Measurements from ENCODE around the gene LRRC27. TPM values are rescaled to one million over a fixed set of nuclear protein-coding genes. Genes with fewer than 3 reads are reported as not detected.

The LRRC27 gene
- total and polyA plus RNA-seq, 7 donors: 1.4 to 15.5 (median 6.2) TPM

DNA sequence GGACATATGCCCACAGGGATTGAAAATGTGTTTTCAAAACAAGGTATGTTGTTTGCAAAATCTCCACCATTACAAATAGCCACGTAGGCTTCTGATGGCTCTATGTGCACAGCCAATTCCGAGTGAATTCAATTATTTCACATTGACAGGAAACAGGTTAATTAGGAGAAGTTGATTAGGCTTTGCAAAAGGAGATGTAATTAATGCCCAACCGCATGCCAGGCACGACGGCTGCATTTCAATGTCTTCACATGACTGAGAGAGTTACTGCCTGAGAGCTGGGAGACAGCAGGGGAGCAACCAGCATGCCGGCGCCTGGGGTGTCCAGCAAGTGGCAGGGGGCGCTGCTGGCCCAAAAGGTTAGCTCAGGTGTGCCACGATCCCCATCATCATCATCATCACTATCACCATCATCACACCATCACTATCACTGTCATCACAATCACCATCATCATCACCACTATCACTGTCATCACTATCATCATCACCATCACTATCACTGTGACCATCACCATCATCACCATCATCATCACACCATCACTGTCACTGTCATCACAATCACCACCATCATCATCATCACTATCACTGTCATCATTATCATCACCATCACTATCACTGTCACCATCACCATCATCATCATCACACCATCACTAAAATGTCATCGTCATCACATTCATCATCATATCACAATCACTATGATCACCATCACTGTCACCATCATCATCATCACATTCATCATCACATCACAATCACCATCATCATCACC is 95.2 kb downstream of the LRRC27 start:
- no peak for TF ChIP-seq EP300 (IDR thresholded peaks at IDR 0.05)
- no peak for TF ChIP-seq POLR2AphosphoS5 (IDR thresholded peaks at IDR 0.05)
- no peak for TF ChIP-seq POLR2A (IDR thresholded peaks at IDR 0.05)
- WGBS, 2 donors: 84 to 91% methylated on average over 10 of the region's 10 CpGs
- Histone ChIP-seq H3K9me3 (no peaks in the 10 kb centered on the region), H3K4me3 (no peak overlapping the region), H3K27me3 (no peaks in the 10 kb centered on the region), H3K4me1 (peaks cover 0 to 26% (median 20%) of the 10 kb centered on the region in 4 donors), H3K36me3 (no peaks in the 10 kb centered on the region), H3K27ac (no peak overlapping the region)
- intact Hi-C loops (cut with DNase I): no loop called here
- no peak for DNase-seq

DNA sequence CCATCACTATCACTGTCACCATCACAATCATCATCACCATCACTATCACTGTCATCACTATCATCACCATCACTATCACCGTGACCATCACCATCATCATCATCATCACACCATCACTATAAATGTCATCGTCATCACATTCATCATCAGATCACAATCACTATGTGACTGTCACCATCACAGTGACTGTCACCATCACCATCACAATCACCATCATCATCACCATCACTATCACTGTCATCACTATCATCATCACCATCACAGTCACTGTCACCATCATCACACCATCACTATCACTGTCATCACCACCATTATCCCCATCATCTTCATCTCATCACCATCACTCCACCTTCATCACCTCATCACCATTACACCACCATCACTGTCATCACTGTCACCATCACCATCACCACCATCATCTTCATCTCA is 96.0 kb downstream of the LRRC27 start:
- intact Hi-C loops (cut with DNase I): no loop called here
- no peak overlapping the region for H3K27ac ChIP-seq
- TF ChIP-seq POLR2AphosphoS5 (IDR thresholded peaks at IDR 0.05) (no peak), POLR2A (IDR thresholded peaks at IDR 0.05) (no peak), EP300 (IDR thresholded peaks at IDR 0.05) (no peak)
- TF ChIP-seq, protein P1, sequence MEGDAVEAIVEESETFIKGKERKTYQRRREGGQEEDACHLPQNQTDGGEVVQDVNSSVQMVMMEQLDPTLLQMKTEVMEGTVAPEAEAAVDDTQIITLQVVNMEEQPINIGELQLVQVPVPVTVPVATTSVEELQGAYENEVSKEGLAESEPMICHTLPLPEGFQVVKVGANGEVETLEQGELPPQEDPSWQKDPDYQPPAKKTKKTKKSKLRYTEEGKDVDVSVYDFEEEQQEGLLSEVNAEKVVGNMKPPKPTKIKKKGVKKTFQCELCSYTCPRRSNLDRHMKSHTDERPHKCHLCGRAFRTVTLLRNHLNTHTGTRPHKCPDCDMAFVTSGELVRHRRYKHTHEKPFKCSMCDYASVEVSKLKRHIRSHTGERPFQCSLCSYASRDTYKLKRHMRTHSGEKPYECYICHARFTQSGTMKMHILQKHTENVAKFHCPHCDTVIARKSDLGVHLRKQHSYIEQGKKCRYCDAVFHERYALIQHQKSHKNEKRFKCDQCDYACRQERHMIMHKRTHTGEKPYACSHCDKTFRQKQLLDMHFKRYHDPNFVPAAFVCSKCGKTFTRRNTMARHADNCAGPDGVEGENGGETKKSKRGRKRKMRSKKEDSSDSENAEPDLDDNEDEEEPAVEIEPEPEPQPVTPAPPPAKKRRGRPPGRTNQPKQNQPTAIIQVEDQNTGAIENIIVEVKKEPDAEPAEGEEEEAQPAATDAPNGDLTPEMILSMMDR (IDR thresholded peaks at IDR 0.05): no peak
- peaks cover 0 to 19% (median 12%) of the 10 kb centered on the region in 4 donors for H3K4me1 ChIP-seq
- no peaks in the 10 kb centered on the region for H3K27me3 ChIP-seq
- H3K4me3 ChIP-seq: no peak overlapping the region
- no peaks in the 10 kb centered on the region for H3K9me3 ChIP-seq
- DNase-seq: no peak
- H3K36me3 ChIP-seq: no peaks in the 10 kb centered on the region
- WGBS, 2 donors: 97 to 99% methylated on average over 2 of the region's 2 CpGs

DNA sequence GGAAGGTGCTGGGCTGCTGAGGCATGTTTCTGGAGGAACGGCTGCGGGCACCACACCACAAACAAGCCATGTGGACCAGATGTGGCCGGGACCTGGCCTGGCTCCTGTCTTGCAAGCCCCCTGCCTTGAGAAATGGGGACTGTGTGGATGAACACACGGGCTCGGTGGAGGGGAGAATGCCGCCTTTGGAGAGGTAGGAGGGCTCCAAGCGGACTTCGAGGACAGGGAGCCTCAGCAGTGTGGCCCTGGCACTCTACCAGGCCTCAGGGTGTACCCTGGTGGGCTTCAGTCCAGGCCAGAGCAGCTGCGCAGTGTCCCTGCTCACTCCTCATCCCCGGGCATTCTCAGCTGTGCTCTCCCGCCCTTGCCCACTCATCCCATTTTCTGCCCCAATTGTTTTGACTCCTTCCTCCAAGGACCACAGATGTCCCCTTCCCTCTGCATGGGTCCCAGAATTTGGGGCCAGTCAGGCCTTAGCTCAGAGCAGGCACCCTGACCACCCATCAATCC is 96.5 kb downstream of the LRRC27 start:
- H3K4me3 ChIP-seq: no peak overlapping the region
- no peaks in the 10 kb centered on the region for H3K9me3 ChIP-seq
- no peaks in the 10 kb centered on the region for H3K36me3 ChIP-seq
- intact Hi-C loops (cut with DNase I): no loop called here
- WGBS, 2 donors: 96% methylated on average over 11 of the region's 11 CpGs
- no peaks in the 10 kb centered on the region for H3K27me3 ChIP-seq
- DNase-seq: no peak
- TF ChIP-seq EP300 (IDR thresholded peaks at IDR 0.05): no peak
- TF ChIP-seq POLR2A (IDR thresholded peaks at IDR 0.05): no peak
- no peak for TF ChIP-seq POLR2AphosphoS5 (IDR thresholded peaks at IDR 0.05)
- TF ChIP-seq, protein P1 (IDR thresholded peaks at IDR 0.05): no peak
- H3K27ac ChIP-seq: no peak overlapping the region
- H3K4me1 ChIP-seq: peaks cover 0 to 13% (median 6%) of the 10 kb centered on the region in 4 donors

Other genes starting within 250 kb of the LRRC27 start
- 1 to 10 TPM in 1 of 4 donors, under 1 TPM in 3; 0.36 to 1.9 (median 0.69) TPM for gene DPYSL4, start 145.2 kb upstream of the LRRC27 start, total RNA-seq
- gene DPYSL4, start 145.2 kb upstream of the LRRC27 start, polyA plus RNA-seq: under 1 TPM in 2 of 3 donors, not detected in 1; under 0.01 to 0.71 TPM
- gene STK32C, start 24.2 kb upstream of the LRRC27 start, total RNA-seq: 1 to 10 TPM; 4.3 to 8.4 (median 6.1) TPM
- gene STK32C, start 24.2 kb upstream of the LRRC27 start, polyA plus RNA-seq: 10 to 100 TPM; 10.4 to 12.8 (median 12.6) TPM
- gene PWWP2B, start 65.0 kb downstream of the LRRC27 start, total RNA-seq: 10 to 100 TPM in 1 of 4 donors, 1 to 10 TPM in 3; 7.7 to 10.2 (median 9.3) TPM
- gene PWWP2B, start 65.0 kb downstream of the LRRC27 start, polyA plus RNA-seq: 10 to 100 TPM; 27.0 to 50.8 (median 28.2) TPM
- gene INPP5A, start 205.6 kb downstream of the LRRC27 start, total RNA-seq: 100 to 1,000 TPM; 100 to 132 (median 112) TPM
- 10 to 100 TPM; 17.6 to 21.0 (median 20.3) TPM for gene INPP5A, start 205.6 kb downstream of the LRRC27 start, polyA plus RNA-seq